C4-2B (cell line): Measurements from ENCODE around the gene SMIM5.

Experiments used
- CTCF ChIP-seq: fragments of 450-650 bp; conservative IDR thresholded peaks from 2 replicates; pipeline ENCODE4 v1.5.1; 2017; ENCODE audit warnings: mild to moderate bottlenecking
- ZFX ChIP-seq: fragments of 450-650 bp; IDR thresholded peaks from 2 replicates; pipeline ENCODE4 v1.6.1; 2017

GRCh38 chr17:75590849-75591721 lies 42.1 kb upstream of the SMIM5 start:
- TF ChIP-seq CTCF (no peak), ZFX (no peak)
